Liver (tissue), 9 donors: ENCODE results near the gene CSMD2. TPM values are rescaled to one million over a fixed set of nuclear protein-coding genes. Genes with fewer than 3 reads are reported as not detected.

Source experiments
- DNase-seq: peaks from one replicate; pipeline ENCODE4 v3.0.0-alpha.2; 2017; ENCODE audit warnings: low spot score
- H3K27ac ChIP-seq, 2 donors: one replicate each; pipeline ENCODE4 v1.7.0; 2013; ENCODE audit warnings: inconsistent platforms in 2 of 2, low read length in 2 of 2, control low read depth in 1 of 2, low read depth in 1 of 2, mild to moderate bottlenecking in 1 of 2
- H3K27me3 ChIP-seq, 4 donors: one replicate each; pipeline versions ENCODE4 v1.6.1 to v1.7.0; 2013; ENCODE audit warnings: low read length in 3 of 4, inconsistent platforms in 1 of 4, mild to moderate bottlenecking in 1 of 4, moderate library complexity in 1 of 4; ENCODE audit not compliant: control insufficient read depth in 4 of 4, insufficient read depth in 4 of 4
- H3K36me3 ChIP-seq, 4 donors: one replicate each; pipeline versions ENCODE4 v1.6.1 to v1.7.0; 2013; ENCODE audit warnings: low read length in 3 of 4, mild to moderate bottlenecking in 3 of 4, low read depth in 1 of 4, moderate library complexity in 1 of 4; ENCODE audit not compliant: control insufficient read depth in 4 of 4, insufficient read depth in 3 of 4
- H3K4me1 ChIP-seq, 4 donors: one replicate each; pipeline versions ENCODE4 v1.6.1 to v1.7.0; 2013; ENCODE audit warnings: low read length in 3 of 4, mild to moderate bottlenecking in 3 of 4, moderate library complexity in 1 of 4; ENCODE audit not compliant: control insufficient read depth in 4 of 4, insufficient read depth in 4 of 4
- H3K4me3 ChIP-seq, 3 donors: one replicate each; pipeline versions ENCODE4 v1.6.1 to v1.7.0; 2013; ENCODE audit warnings: low read length in 3 of 3, control low read depth in 1 of 3, low read depth in 1 of 3, mild to moderate bottlenecking in 1 of 3
- H3K9ac ChIP-seq, 2 donors: one replicate each; pipeline ENCODE4 v1.7.0; 2013; ENCODE audit warnings: low read length in 2 of 2, mild to moderate bottlenecking in 2 of 2, moderate library complexity in 2 of 2, control low read depth in 1 of 2, low read depth in 1 of 2
- H3K9me3 ChIP-seq, 4 donors: one replicate each; pipeline versions ENCODE4 v1.6.1 to v1.7.0; 2013; ENCODE audit warnings: low read length in 3 of 4; ENCODE audit not compliant: control insufficient read depth in 4 of 4
- CTCF ChIP-seq: fragments of 150-350 bp; IDR thresholded peaks from 2 replicates; pipeline ENCODE4 v1.5.1; 2017; ENCODE audit warnings: improper control_type of control experiment, low read depth, low read length; ENCODE audit not compliant: missing input control
- EGR1 ChIP-seq, 2 donors: IDR thresholded peaks; 2 replicates each; pipeline ENCODE4 v1.6.1; 2016 to 2018; ENCODE audit warnings: antibody characterized with exemption in 2 of 2, low read depth in 2 of 2
- FOXA1 ChIP-seq: IDR thresholded peaks from 2 replicates; pipeline ENCODE4 v1.6.1; 2016; ENCODE audit warnings: antibody characterized with exemption
- FOXA2 ChIP-seq: IDR thresholded peaks from 2 replicates; pipeline ENCODE4 v1.6.1; 2016; ENCODE audit warnings: antibody characterized with exemption
- GABPA ChIP-seq, 2 donors: IDR thresholded peaks in 1 of 2; conservative IDR thresholded peaks in 1 of 2; 2 replicates each; pipeline ENCODE4 v1.6.1; 2016; ENCODE audit warnings: antibody characterized with exemption in 2 of 2, mild to moderate bottlenecking in 1 of 2, moderate library complexity in 1 of 2
- HNF4A ChIP-seq, 2 donors: conservative IDR thresholded peaks; 2 replicates each; pipeline ENCODE4 v1.6.1; 2016; ENCODE audit warnings: antibody characterized with exemption in 2 of 2, mild to moderate bottlenecking in 2 of 2
- HNF4G ChIP-seq: IDR thresholded peaks from 2 replicates; pipeline ENCODE4 v1.6.1; 2016; ENCODE audit warnings: antibody characterized with exemption
- JUND ChIP-seq, 2 donors: IDR thresholded peaks; 2 replicates each; pipeline ENCODE4 v1.6.1; 2016; ENCODE audit warnings: antibody characterized with exemption in 2 of 2
- NR2F2 ChIP-seq: IDR thresholded peaks from 2 replicates; pipeline ENCODE4 v1.6.1; 2016; ENCODE audit warnings: antibody characterized with exemption
- RAD21 ChIP-seq, 2 donors: IDR thresholded peaks; 2 replicates each; pipeline ENCODE4 v1.6.1; 2016; ENCODE audit warnings: antibody characterized with exemption in 2 of 2, mild to moderate bottlenecking in 2 of 2
- RXRA ChIP-seq, 2 donors: IDR thresholded peaks; 2 replicates each; pipeline ENCODE4 v1.6.1; 2017 to 2018; ENCODE audit warnings: antibody characterized with exemption in 2 of 2, mild to moderate bottlenecking in 1 of 2
- SP1 ChIP-seq: IDR thresholded peaks from 2 replicates; pipeline ENCODE4 v1.6.1; 2018; ENCODE audit warnings: antibody characterized with exemption, mild to moderate bottlenecking
- TAF1 ChIP-seq: conservative IDR thresholded peaks from 2 replicates; pipeline ENCODE4 v1.6.1; 2016; ENCODE audit warnings: antibody characterized with exemption, mild to moderate bottlenecking
- WGBS: extraction: QIAGEN DNeasy Blood & Tissue Kit; methylation state at CpG from one replicate; pipeline ENCODE4 v1.1.7; 2013; 5-methylcytosine and 5-hydroxymethylcytosine counted together
- polyA plus RNA-seq, 2 donors: library from polyadenylated mRNA; stranded (reverse) in 1 of 2; unstranded in 1 of 2; fragments of 200-250 nt in 1 of 2; fragments of >200 nt in 1 of 2; fragmentation: Nextera tagmentation in 1 of 2; extraction: Ambion mirVana in 1 of 2; gene quantifications; one replicate each; pipeline versions ENCODE4 v1.2.1 to v1.2.3, GENCODE V29; 2013 to 2015
- total RNA-seq, 2 donors: library from RNA; depleted of rRNA; stranded (reverse); fragments of >200 nt; gene quantifications; one replicate each; pipeline ENCODE4 v1.2.3, GENCODE V29; 2014
- TF ChIP-seq, protein P1 (sequence below): IDR thresholded peaks from 2 replicates; pipeline ENCODE4 v1.6.1; 2016; ENCODE audit warnings: antibody characterized with exemption
- TF ChIP-seq, protein P2 (sequence below): IDR thresholded peaks from 2 replicates; pipeline ENCODE4 v1.6.1; 2016; ENCODE audit warnings: antibody characterized with exemption, mild to moderate bottlenecking
- TF ChIP-seq, protein P3 (sequence below): IDR thresholded peaks from 2 replicates; pipeline ENCODE4 v1.6.1; 2016; ENCODE audit warnings: antibody characterized with exemption
- donor health status: healthy.
- donor health status: healthy.
- donor health status: healthy.
- donor health status: healthy.
- donor health status: healthy.

Gene CSMD2
- total and polyA plus RNA-seq, 4 donors: 0.08 to 0.09 TPM; not detected in 2

DNA sequence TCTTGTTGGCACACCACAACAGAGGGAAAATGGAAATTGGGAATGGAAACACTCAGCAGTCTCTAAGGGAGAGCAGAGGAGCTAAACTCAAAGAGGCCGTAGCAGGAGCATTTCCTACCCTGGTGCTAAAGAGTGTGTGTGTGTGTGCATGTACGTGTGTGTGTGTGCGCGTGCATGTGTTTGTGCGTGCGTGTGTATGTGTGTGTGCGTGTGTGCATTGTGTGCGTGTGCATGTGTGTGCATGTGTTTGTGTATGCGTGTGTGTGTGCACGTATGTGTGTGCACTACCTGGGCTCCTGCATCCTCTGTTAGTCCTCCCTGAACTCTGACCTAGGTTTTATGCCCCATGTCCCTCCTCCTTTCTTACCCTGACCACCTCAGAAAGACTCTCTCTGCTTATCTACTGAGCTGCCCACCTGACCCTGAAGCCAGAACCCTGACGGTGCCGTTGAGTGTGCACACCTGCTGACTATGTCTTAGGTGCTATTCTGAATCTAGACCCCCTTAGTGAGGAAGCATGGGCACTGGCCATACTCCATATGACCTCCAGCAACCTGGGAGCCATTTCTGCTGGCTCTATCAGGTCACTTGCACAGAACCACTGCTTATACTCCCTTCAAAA is 458.3 kb downstream of the CSMD2 start:
- H3K36me3 ChIP-seq: no peaks in the 10 kb centered on the region
- no peak for DNase-seq
- WGBS: 87% methylated on average over 12 of the region's 12 CpGs
- H3K9ac ChIP-seq: no peak overlapping the region
- no peak overlapping the region for H3K4me3 ChIP-seq
- H3K9me3 ChIP-seq: no peaks in the 10 kb centered on the region
- H3K27me3 ChIP-seq: peaks cover 0 to 10% (median 0%) of the 10 kb centered on the region in 4 donors
- no peaks in the 10 kb centered on the region for H3K4me1 ChIP-seq
- no peak overlapping the region for H3K27ac ChIP-seq
- TF ChIP-seq, protein P1, sequence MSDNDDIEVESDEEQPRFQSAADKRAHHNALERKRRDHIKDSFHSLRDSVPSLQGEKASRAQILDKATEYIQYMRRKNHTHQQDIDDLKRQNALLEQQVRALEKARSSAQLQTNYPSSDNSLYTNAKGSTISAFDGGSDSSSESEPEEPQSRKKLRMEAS: no peak
- no peak for TF ChIP-seq TAF1
- TF ChIP-seq, protein P2, sequence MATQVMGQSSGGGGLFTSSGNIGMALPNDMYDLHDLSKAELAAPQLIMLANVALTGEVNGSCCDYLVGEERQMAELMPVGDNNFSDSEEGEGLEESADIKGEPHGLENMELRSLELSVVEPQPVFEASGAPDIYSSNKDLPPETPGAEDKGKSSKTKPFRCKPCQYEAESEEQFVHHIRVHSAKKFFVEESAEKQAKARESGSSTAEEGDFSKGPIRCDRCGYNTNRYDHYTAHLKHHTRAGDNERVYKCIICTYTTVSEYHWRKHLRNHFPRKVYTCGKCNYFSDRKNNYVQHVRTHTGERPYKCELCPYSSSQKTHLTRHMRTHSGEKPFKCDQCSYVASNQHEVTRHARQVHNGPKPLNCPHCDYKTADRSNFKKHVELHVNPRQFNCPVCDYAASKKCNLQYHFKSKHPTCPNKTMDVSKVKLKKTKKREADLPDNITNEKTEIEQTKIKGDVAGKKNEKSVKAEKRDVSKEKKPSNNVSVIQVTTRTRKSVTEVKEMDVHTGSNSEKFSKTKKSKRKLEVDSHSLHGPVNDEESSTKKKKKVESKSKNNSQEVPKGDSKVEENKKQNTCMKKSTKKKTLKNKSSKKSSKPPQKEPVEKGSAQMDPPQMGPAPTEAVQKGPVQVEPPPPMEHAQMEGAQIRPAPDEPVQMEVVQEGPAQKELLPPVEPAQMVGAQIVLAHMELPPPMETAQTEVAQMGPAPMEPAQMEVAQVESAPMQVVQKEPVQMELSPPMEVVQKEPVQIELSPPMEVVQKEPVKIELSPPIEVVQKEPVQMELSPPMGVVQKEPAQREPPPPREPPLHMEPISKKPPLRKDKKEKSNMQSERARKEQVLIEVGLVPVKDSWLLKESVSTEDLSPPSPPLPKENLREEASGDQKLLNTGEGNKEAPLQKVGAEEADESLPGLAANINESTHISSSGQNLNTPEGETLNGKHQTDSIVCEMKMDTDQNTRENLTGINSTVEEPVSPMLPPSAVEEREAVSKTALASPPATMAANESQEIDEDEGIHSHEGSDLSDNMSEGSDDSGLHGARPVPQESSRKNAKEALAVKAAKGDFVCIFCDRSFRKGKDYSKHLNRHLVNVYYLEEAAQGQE: no peak
- no peak for TF ChIP-seq FOXA1
- no peak for TF ChIP-seq FOXA2
- TF ChIP-seq RXRA (IDR thresholded peaks at IDR 0.05): no peak
- no peak for TF ChIP-seq EGR1 (IDR thresholded peaks at IDR 0.05; ENCODE audit: low read depth in 2 of 2)
- TF ChIP-seq HNF4G: no peak
- TF ChIP-seq GABPA (IDR thresholded peaks at IDR 0.05 in 1 of 2, conservative IDR thresholded peaks at IDR 0.05 in 1 of 2): no peak
- TF ChIP-seq HNF4A (conservative IDR thresholded peaks at IDR 0.05): no peak
- TF ChIP-seq, protein P3, sequence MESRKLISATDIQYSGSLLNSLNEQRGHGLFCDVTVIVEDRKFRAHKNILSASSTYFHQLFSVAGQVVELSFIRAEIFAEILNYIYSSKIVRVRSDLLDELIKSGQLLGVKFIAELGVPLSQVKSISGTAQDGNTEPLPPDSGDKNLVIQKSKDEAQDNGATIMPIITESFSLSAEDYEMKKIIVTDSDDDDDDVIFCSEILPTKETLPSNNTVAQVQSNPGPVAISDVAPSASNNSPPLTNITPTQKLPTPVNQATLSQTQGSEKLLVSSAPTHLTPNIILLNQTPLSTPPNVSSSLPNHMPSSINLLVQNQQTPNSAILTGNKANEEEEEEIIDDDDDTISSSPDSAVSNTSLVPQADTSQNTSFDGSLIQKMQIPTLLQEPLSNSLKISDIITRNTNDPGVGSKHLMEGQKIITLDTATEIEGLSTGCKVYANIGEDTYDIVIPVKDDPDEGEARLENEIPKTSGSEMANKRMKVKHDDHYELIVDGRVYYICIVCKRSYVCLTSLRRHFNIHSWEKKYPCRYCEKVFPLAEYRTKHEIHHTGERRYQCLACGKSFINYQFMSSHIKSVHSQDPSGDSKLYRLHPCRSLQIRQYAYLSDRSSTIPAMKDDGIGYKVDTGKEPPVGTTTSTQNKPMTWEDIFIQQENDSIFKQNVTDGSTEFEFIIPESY: no peak
- no peak for TF ChIP-seq JUND (IDR thresholded peaks at IDR 0.05)
- no peak for TF ChIP-seq RAD21 (IDR thresholded peaks at IDR 0.05)
- TF ChIP-seq NR2F2: no peak

GRCh38 chr1:33703464-33703863 is 461.6 kb downstream of the CSMD2 start:
- DNase-seq: no peak
- TF ChIP-seq FOXA2 (no peak), NR2F2 (no peak), SP1 (no peak), CTCF (no peak), EGR1 (IDR thresholded peaks at IDR 0.05; ENCODE audit: low read depth in 2 of 2) (no peak), HNF4G (no peak)
- TF ChIP-seq, protein P1: no peak
- TF ChIP-seq, protein P3: no peak
- Histone ChIP-seq H3K4me3 (no peak overlapping the region), H3K4me1 (no peaks in the 10 kb centered on the region), H3K36me3 (no peaks in the 10 kb centered on the region), H3K27ac (no peak overlapping the region), H3K9ac (no peak overlapping the region), H3K9me3 (no peaks in the 10 kb centered on the region), H3K27me3 (peaks cover 0 to 7% (median under 1%) of the 10 kb centered on the region in 4 donors)
- WGBS: 68% methylated on average over 3 of the region's 3 CpGs
